Epithelial cell of proximal tubule (primary cell): ENCODE data around the gene NUBP1. TPM values are rescaled to one million over a fixed set of nuclear protein-coding genes. Genes with fewer than 3 reads are reported as not detected.

Source experiments
- DNase-seq: peaks from one replicate; pipeline ENCODE4 v3.0.0-alpha.2; 2011; ENCODE audit warnings: low read depth
- H3K4me3 ChIP-seq: 2 replicates; pipeline ENCODE4 v1.5.1; 2011; ENCODE audit warnings: low read depth, mild to moderate bottlenecking, low read length
- total RNA-seq: library from RNA; depleted of rRNA; stranded (reverse); fragments of >200 nt; gene quantifications from 2 replicates; pipeline ENCODE4 v1.2.3, GENCODE V29; 2015
- TF ChIP-seq, protein P1 (sequence below): conservative IDR thresholded peaks from 2 replicates; pipeline ENCODE4 v1.5.1; 2012; ENCODE audit warnings: low read depth, mild to moderate bottlenecking, low read length

Gene NUBP1
- total RNA-seq, 1 donor from 2014 or later = 44.2 TPM

DNA sequence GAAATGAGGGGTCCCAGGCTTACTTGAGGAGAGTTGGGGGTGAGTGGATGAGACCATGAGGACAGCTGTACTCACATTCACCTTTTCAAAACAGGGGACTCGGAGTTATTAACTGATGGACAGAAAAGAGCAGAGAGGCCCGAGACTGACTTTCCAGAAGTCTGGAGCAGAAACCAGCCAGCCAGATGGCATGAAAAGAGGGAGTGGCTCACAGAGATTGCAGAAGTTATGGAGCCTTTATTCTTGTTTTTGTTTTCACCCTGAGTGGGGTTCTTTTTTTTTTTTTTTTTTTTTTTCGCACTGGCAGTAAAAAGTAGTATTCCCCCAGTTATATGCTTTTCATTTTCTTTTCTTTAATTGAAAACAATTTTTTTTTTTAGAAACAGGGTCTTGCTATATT lies 56.1 kb downstream of the NUBP1 start:
- TF ChIP-seq, protein P1, sequence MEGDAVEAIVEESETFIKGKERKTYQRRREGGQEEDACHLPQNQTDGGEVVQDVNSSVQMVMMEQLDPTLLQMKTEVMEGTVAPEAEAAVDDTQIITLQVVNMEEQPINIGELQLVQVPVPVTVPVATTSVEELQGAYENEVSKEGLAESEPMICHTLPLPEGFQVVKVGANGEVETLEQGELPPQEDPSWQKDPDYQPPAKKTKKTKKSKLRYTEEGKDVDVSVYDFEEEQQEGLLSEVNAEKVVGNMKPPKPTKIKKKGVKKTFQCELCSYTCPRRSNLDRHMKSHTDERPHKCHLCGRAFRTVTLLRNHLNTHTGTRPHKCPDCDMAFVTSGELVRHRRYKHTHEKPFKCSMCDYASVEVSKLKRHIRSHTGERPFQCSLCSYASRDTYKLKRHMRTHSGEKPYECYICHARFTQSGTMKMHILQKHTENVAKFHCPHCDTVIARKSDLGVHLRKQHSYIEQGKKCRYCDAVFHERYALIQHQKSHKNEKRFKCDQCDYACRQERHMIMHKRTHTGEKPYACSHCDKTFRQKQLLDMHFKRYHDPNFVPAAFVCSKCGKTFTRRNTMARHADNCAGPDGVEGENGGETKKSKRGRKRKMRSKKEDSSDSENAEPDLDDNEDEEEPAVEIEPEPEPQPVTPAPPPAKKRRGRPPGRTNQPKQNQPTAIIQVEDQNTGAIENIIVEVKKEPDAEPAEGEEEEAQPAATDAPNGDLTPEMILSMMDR = no peak
- no peak overlapping the region for H3K4me3 ChIP-seq
- DNase-seq = no peak

DNA sequence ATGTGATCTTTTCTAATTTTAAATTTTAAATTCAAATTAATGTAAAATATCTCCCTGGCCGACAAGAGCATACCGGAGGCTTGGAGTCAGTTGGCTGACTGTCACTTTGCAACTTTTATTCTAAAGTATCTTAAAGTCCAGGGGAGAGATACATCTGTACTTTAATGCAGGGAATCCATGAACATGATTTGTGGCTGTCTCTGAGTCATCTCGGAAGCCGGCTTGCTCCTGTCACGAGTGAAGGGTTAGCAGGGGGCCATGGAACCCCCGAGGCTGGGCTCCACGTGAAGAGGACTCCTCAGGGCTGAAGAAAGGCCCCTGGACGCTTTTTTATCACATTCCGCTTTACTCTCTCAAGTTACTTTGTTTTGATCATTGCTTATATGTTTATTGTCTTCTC lies 61.7 kb downstream of the NUBP1 start:
- DNase-seq = no peak
- TF ChIP-seq, protein P1 = no peak
- H3K4me3 ChIP-seq = no peak overlapping the region

DNA sequence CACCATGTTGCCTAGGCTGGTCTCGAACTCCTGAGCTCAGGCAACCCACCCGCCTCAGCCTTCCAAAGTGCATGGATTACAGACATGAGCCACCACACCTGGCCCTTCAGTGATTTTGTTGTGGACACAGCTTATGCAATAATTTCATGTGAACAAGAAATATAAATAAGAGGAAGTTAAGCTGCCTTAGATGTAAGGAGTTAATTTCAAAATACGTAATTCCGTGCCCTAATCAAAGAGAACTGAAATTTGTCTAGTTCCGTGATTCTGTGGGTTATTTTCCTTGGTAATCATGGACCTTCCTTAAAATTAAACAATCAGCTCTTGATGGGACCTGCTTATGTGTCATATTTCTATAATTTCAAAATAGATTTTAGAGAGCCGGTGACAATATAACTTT lies 63.1 kb downstream of the NUBP1 start:
- TF ChIP-seq, protein P1 = no peak
- no peak overlapping the region for H3K4me3 ChIP-seq
- DNase-seq = no peak

DNA sequence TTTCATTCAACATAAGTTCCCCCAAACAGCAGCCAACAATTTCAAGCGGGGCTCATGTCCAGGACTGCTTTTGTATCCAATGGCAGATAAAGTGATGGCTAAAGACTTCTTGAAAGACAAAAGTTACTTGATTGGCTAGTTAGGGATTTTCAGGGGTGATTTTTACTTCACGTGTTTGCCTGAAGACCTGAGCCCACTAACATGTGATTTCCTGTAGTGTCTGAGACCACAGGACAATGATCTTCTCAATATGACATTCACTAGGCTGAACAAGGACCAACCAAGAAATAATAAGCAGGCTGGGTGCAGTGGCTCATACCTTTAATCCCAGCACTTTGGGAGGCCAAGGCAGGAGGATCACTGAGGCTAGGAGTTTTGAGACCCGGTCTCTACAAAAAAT lies 64.6 kb downstream of the NUBP1 start:
- H3K4me3 ChIP-seq = no peak overlapping the region
- TF ChIP-seq, protein P1 = no peak
- no peak for DNase-seq

DNA sequence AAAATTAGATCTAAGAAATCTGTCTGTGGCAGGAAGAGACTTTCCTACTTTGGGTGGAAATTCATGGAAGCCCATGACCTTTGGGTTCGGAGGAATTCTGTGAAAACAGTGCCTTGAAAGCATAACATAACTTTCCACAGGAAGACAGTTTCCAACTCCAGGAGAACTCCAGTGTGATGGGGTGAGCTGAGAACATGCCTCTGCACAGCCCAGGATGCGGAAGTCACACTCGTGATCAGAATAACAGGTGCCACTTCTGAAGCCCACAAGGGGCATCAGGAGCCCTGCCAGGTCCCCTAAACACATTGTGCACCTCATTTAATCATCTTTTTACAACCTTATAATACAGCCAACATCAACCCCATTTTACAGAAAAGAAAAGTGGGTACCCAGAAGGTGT lies 65.2 kb downstream of the NUBP1 start:
- TF ChIP-seq, protein P1 = no peak
- H3K4me3 ChIP-seq = no peak overlapping the region
- no peak for DNase-seq

DNA sequence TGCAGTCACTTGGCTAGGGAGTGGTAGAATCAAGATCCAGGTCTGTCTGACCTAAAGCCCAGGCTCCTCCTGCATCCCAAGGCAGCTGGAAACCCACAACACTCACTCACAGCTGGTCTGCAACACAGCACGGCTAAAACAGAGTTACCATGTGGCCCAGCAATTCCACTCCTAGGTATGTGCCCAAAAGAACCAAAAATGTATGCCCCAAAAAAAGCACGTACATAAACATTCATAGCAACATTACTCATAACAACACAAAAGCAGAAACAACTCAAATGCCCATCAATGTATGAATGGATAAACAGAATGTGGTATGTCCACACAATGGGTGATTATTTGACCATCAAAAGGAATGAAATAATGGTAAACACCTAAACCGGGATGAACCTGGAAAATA lies 66.1 kb downstream of the NUBP1 start:
- H3K4me3 ChIP-seq = no peak overlapping the region
- no peak for DNase-seq
- TF ChIP-seq, protein P1 = no peak

DNA sequence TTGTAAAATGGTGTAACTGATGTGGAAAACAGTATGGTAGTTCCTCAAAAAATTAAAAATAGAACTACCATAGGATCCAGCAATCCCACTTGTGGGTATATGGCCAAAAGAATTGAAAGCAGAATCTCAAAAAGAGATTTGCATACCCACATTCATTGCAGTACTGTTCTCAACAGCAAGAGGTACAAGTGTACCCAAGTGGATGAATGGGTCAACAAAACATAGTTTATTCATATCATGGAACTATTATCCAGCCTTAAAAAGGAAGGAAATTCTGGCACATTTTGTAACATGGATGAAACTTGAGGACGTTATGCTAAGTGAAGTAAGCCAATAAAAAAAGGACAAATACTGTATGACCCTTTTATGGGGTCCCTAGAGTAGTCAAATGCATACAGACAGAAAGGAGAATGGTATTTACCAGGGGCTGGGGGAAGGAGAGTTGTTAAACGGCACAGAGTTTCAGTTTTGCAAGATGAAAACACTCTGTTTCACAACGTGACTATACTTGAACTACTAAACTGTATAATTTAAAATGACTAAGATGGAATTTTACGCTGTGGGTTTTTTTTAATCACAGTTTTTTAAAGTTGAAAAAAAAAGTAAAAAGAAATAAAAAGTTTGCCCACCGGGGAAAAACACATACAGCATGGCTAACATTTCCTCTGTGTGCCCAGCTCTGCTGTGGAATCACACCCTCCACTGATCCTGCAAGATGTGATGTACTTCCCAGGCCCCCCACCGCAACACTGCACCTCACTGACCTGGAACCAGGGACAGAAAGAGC lies 68.9 kb downstream of the NUBP1 start:
- DNase-seq = no peak
- H3K4me3 ChIP-seq = no peak overlapping the region
- TF ChIP-seq, protein P1 = no peak
